Activated CD8-positive, alpha-beta T cell treated with anti-CD3 and anti-CD28 coated beads for 36 hours (primary cell): ENCODE results near the gene PTCHD4. TPM values are rescaled to one million over a fixed set of nuclear protein-coding genes. Genes with fewer than 3 reads are reported as not detected.

ENCODE experiments used
- ATAC-seq: fragments of 200-7000 bp; cut with Tn5 transposase; one replicate; pipeline ENCODE4 v1.10.0; 2021; ENCODE audit warnings: mild to moderate bottlenecking, moderate library complexity
- CTCF ChIA-PET: fragments of 350-600 bp; sonication (Branson Sonifier 250); formaldehyde crosslinking; loops from one replicate; lab custom pipeline; 2021; ENCODE audit warnings: antibody characterized with exemption; lab: Charles Lee
- POLR2A ChIA-PET: fragments of 350-600 bp; sonication (Branson Sonifier 250); formaldehyde crosslinking; loops from one replicate; lab custom pipeline; 2021; ENCODE audit warnings: antibody characterized with exemption; lab: Charles Lee
- DNase-seq: peaks from one replicate; pipeline ENCODE4 v3.0.0-alpha.2; 2020
- H3K27ac Mint-ChIP-seq: one replicate; pipeline ENCODE4 v1.8.0; 2021; ENCODE audit warnings: mild to moderate bottlenecking, mixed read lengths
- H3K27me3 Mint-ChIP-seq: one replicate; pipeline ENCODE4 v1.8.0; 2021; ENCODE audit warnings: mixed read lengths
- H3K36me3 Mint-ChIP-seq: one replicate; pipeline ENCODE4 v1.8.0; 2021; ENCODE audit warnings: low read depth, mixed read lengths
- H3K4me1 Mint-ChIP-seq: one replicate; pipeline ENCODE4 v1.8.0; 2021; ENCODE audit warnings: low read depth, mixed read lengths
- H3K4me3 Mint-ChIP-seq: one replicate; pipeline ENCODE4 v1.8.0; 2021; ENCODE audit warnings: mild to moderate bottlenecking, moderate library complexity, mixed read lengths
- H3K9me3 Mint-ChIP-seq: one replicate; pipeline ENCODE4 v1.8.0; 2021; ENCODE audit warnings: mixed read lengths
- intact Hi-C: fragments of 100-400 bp; cut with micrococcal nuclease; formaldehyde crosslinking; loops from one replicate; pipeline ENCODE4 v1.10.0; 2022
- total RNA-seq, 2 experiments: library from RNA; stranded (reverse); gene quantifications; one replicate each; pipeline ENCODE4 v1.2.3, GENCODE V29; 2021
- TF ChIP-seq, protein P1 (sequence below): fragments of 200-600 bp; IDR thresholded peaks from one replicate; pipeline ENCODE4 v1.8.0; 2022; ENCODE audit warnings: antibody characterized with exemption, mild to moderate bottlenecking

The PTCHD4 gene
- total RNA-seq, 2 experiments from 2014 or later: not detected

GRCh38 chr6:48087448-48087847 lies 23.5 kb downstream of the PTCHD4 start:
- H3K4me3 Mint-ChIP-seq: no peak overlapping the region
- intact Hi-C loops: no loop called here
- ChIA-PET CTCF (no interaction called here), POLR2A (no interaction called here)
- no peaks in the 10 kb centered on the region for H3K9me3 Mint-ChIP-seq
- H3K4me1 Mint-ChIP-seq: no peaks in the 10 kb centered on the region
- no peak overlapping the region for H3K27ac Mint-ChIP-seq
- DNase-seq: no peak
- no peak for ATAC-seq
- H3K27me3 Mint-ChIP-seq: no peaks in the 10 kb centered on the region
- TF ChIP-seq, protein P1, sequence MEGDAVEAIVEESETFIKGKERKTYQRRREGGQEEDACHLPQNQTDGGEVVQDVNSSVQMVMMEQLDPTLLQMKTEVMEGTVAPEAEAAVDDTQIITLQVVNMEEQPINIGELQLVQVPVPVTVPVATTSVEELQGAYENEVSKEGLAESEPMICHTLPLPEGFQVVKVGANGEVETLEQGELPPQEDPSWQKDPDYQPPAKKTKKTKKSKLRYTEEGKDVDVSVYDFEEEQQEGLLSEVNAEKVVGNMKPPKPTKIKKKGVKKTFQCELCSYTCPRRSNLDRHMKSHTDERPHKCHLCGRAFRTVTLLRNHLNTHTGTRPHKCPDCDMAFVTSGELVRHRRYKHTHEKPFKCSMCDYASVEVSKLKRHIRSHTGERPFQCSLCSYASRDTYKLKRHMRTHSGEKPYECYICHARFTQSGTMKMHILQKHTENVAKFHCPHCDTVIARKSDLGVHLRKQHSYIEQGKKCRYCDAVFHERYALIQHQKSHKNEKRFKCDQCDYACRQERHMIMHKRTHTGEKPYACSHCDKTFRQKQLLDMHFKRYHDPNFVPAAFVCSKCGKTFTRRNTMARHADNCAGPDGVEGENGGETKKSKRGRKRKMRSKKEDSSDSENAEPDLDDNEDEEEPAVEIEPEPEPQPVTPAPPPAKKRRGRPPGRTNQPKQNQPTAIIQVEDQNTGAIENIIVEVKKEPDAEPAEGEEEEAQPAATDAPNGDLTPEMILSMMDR: no peak
- no peaks in the 10 kb centered on the region for H3K36me3 Mint-ChIP-seq

- H3K27me3 Mint-ChIP-seq: no peaks in the 10 kb centered on the region
- intact Hi-C loops: no loop called here
- DNase-seq (no peak), ATAC-seq (no peak)
- no peaks in the 10 kb centered on the region for H3K36me3 Mint-ChIP-seq
- no peaks in the 10 kb centered on the region for H3K4me1 Mint-ChIP-seq
- no peaks in the 10 kb centered on the region for H3K9me3 Mint-ChIP-seq
- H3K27ac Mint-ChIP-seq: no peak overlapping the region
- POLR2A ChIA-PET: no interaction called here
- H3K4me3 Mint-ChIP-seq: no peak overlapping the region
- TF ChIP-seq, protein P1: no peak
- CTCF ChIA-PET: no interaction called here
Measured at GRCh38 chr6:48086187-48086586, 24.8 kb downstream of the PTCHD4 start.

GRCh38 chr6:48085131-48085741 lies 25.8 kb downstream of the PTCHD4 start:
- Mint-ChIP-seq H3K9me3 (no peaks in the 10 kb centered on the region), H3K4me3 (no peak overlapping the region), H3K27me3 (no peaks in the 10 kb centered on the region), H3K36me3 (no peaks in the 10 kb centered on the region), H3K4me1 (no peaks in the 10 kb centered on the region), H3K27ac (no peak overlapping the region)
- DNase-seq: no peak
- TF ChIP-seq, protein P1: no peak
- ChIA-PET POLR2A (no interaction called here), CTCF (no interaction called here)
- ATAC-seq: no peak
- intact Hi-C loops: no loop called here

DNA sequence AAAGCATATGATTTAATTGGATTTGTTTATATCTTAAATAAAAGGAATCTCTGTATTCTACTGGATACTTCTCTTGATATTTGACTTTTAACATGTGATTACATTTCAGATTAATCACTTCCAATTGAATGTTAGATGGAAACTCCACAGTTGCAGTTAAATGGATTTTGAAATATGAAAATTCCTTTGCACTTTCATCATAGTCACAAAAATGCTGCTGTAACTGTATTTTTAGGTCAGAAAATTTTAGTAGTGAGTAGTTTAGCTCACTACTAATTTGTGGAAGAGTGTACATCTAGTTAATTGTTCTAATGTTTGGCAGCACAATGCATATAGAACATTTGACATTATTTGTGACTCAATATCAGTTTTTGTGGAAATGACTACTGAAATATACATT lies 26.8 kb downstream of the PTCHD4 start:
- DNase-seq: no peak

GRCh38 chr6:48080227-48081009 lies 30.6 kb downstream of the PTCHD4 start:
- intact Hi-C loops: no loop called here

More for the DNA sequence above, 26.8 kb downstream of the PTCHD4 start:
- ChIA-PET CTCF (interaction anchor here (1.6 kb wide), 1 partner anchor 15 kb away, joined by 6 read pairs; no protein-coding TSS in a partner anchor), POLR2A (no interaction called here)
- H3K4me3 Mint-ChIP-seq: no peak overlapping the region
- ATAC-seq: no peak
- no peaks in the 10 kb centered on the region for H3K4me1 Mint-ChIP-seq
- no peaks in the 10 kb centered on the region for H3K36me3 Mint-ChIP-seq
- no peak overlapping the region for H3K27ac Mint-ChIP-seq
- H3K27me3 Mint-ChIP-seq: no peaks in the 10 kb centered on the region
- TF ChIP-seq, protein P1: no peak
- intact Hi-C loops: no loop called here
- no peaks in the 10 kb centered on the region for H3K9me3 Mint-ChIP-seq

More at GRCh38 chr6:48080227-48081009, 30.6 kb downstream of the PTCHD4 start:
- no peaks in the 10 kb centered on the region for H3K4me1 Mint-ChIP-seq
- no peaks in the 10 kb centered on the region for H3K9me3 Mint-ChIP-seq
- no peaks in the 10 kb centered on the region for H3K27me3 Mint-ChIP-seq
- CTCF ChIA-PET: no interaction called here
- TF ChIP-seq, protein P1: no peak
- no peak for ATAC-seq
- no peak overlapping the region for H3K4me3 Mint-ChIP-seq
- no peaks in the 10 kb centered on the region for H3K36me3 Mint-ChIP-seq
- H3K27ac Mint-ChIP-seq: no peak overlapping the region
- POLR2A ChIA-PET: no interaction called here
- no peak for DNase-seq
